Forelimb muscle (tissue), 1 donor: ENCODE measurements around the gene PID1. TPM values are rescaled to one million over a fixed set of nuclear protein-coding genes. Genes with fewer than 3 reads are reported as not detected.

Source experiments
- DNase-seq: peaks from one replicate; pipeline ENCODE4 v3.0.0-alpha.2; 2013; ENCODE audit warnings: low read depth
- polyA plus RNA-seq: library from polyadenylated mRNA; unstranded; fragments of 120-200 nt; gene quantifications from one replicate; pipeline ENCODE4 v1.2.1, GENCODE V29; 2013; ENCODE audit not compliant: insufficient read length

The PID1 gene
- polyA plus RNA-seq, 1 donor: 25.2 TPM

GRCh38 chr2:229073935-229074334 is 197.2 kb downstream of the PID1 start:
- DNase-seq: no peak

GRCh38 chr2:229071292-229071976 is 199.7 kb downstream of the PID1 start:
- no peak for DNase-seq

DNA sequence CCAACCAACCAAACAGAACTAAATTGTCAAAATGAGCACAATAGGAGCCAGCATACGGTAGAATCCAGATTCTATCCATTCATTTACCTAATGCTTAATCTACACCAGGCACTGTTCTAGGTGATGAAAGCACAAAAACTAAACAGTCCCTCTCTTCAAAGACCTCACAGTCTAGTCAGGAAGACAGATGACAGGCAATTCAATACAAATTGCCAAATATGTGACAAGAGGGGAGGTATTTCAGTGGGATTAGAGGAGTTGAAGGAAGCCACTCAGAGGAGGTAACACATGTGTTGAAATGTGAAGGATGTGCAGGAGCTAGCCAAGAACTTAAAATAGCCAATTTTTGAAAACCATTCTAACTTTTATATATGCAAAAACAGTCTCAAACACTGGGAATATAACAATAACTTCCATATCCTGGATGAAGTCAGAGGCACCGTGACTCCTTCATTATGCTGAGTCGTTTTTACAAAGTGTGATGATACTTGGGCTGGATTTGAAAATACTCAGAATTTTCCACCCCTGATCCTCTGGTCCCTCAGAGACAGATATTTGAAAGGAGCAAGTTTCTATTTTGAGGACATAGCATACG is 204.9 kb downstream of the PID1 start:
- peak; percentile 29 for DNase-seq

DNA sequence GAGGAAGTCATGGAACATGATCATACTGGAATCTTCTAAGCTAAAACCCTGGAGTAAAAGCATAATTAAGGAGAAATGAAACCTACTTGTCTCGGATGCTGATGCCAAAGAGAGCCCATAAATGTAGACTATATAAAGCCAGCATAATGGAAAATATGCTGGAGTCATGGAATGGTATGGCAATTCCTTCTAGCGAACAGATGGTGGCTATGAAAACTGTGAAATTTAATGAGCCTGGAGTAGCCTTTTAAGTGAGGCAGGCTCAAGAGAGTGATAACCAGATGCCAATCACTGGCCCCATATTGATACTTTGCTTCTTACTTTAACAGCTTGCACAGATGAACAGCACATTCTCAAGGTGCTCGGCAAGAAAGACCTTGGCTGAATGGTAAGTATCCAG is 206.3 kb downstream of the PID1 start:
- DNase-seq: no peak

- DNase-seq: no peak
Observed at GRCh38 chr2:229060147-229060546, 210.9 kb downstream of the PID1 start.

- no peak for DNase-seq
Observed at GRCh38 chr2:229059331-229060033, 211.6 kb downstream of the PID1 start.

GRCh38 chr2:229057976-229058553 is 213.0 kb downstream of the PID1 start:
- DNase-seq: no peak

GRCh38 chr2:229054311-229054710 is 216.8 kb downstream of the PID1 start:
- DNase-seq: no peak

DNA sequence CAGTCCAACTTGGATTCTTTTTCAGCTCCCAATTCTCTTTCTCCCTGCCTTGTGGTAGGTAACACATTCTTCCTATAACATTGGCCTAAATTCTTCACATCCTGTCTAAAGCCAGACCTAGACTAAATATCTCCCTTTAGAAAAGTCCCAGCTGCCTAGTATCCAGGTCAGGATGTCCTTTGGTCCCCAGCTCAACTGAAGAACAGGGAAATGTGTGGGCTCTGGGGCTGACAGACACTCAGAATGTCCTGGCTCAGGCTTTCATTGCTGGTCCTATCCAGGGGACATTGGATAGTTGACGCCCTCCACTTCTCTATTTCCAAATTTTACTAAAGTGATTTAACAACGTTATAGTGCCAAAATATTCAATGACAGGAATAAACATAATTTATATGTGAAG is 219.3 kb downstream of the PID1 start:
- no peak for DNase-seq

- no peak for DNase-seq
Observed at GRCh38 chr2:229050133-229050532, 221.0 kb downstream of the PID1 start.

DNA sequence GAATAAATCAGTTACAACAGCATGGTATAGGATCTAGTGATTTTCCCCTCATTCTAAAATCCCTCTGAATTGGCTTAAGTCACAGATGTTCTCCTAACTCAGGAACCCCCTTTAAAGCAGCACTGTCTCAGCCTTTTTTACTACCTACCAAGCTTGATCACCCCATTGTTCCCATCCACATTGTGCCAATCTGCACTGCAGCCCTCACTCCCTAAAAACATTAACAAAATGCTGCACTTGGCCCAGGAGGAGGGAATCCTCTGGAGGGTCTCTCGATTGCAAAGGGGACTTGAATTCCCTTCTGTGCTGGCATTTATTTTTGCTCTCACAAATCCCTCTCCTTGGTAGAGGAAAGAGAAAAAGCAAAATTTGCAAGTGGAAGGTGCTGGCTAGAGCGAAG is 223.0 kb downstream of the PID1 start:
- no peak for DNase-seq

- DNase-seq: no peak
Observed at GRCh38 chr2:229045671-229046070, 225.4 kb downstream of the PID1 start.

GRCh38 chr2:229044581-229044980 is 226.5 kb downstream of the PID1 start:
- DNase-seq: no peak

GRCh38 chr2:229043681-229044080 is 227.4 kb downstream of the PID1 start:
- DNase-seq: no peak

DNA sequence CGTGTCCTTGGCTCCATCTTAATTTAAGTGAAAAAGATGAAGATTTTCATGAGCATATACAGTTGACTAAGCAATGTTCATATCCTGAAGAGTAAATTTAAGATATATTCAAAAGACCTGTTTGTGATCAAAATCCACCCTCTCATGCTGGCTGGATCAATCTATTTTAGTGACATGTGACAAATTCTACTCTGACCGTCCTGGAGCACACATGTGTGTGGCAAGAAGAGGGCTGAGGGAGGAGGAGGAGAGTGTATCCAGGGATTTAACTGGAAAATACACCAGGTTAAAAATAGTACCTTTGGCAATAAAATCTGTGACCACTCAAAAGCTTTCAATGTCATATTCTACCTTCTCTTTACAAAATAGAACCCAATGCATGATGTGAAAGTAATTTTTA is 228.7 kb downstream of the PID1 start:
- no peak for DNase-seq

- DNase-seq: no peak
Observed at GRCh38 chr2:229041691-229042090, 229.4 kb downstream of the PID1 start.

GRCh38 chr2:229037621-229038020 is 233.5 kb downstream of the PID1 start:
- DNase-seq: no peak

DNA sequence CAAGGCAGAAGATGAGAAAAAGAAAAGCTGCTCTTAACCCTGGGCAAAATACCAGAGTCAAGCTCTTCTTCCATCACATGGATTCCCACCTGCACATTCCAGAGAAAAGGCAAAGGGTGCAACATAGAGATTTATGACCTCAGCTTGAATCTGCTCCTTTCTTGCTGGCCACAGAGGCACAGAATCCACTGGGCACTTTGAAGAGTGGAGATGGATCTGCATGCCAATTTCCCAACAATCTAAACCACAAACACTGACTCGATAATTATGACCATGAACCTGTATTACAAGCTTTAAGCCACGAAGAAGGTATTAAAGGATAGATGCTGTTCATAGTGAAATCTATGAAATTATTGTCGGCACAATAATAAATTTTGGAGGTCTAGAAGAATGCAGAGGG is 237.3 kb downstream of the PID1 start:
- no peak for DNase-seq

GRCh38 chr2:229032608-229033234 is 238.4 kb downstream of the PID1 start:
- no peak for DNase-seq

- no peak for DNase-seq
Observed at GRCh38 chr2:229027353-229028105, 243.6 kb downstream of the PID1 start.

DNA sequence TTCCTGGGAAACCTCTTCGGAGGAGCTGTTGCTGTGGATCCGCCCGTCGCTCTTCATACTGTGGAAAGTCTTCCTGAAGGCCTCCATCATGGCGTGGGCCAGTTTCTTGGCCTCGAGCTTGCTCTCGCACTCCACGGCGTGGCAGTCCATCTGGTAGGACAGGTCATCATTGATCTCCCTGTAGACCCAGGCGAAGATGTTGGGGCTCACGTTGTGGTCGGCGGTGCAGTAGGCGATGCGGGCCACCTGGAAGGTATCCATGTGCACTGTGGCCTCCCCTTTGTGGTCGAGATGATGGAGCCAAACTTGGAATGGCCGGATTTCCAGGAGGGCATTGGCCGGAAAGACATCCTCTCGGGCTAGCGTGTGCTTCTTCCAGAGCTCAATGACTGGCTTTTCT is 245.4 kb downstream of the PID1 start:
- DNase-seq: no peak

GRCh38 chr2:229022652-229023051 is 248.4 kb downstream of the PID1 start:
- no peak for DNase-seq
